ENCODE data around the gene ZNF341. TPM values are rescaled to one million over a fixed set of nuclear protein-coding genes. Genes with fewer than 3 reads are reported as not detected.

The ZNF341 gene
- total RNA-seq, 1 donor from 2014 or later: 3.4 TPM

- no peak for TF ChIP-seq CTCF (IDR thresholded peaks at IDR 0.05)
- no peak for DNase-seq (ENCODE audit: extremely low spot score, unreplicated experiment)
- no peaks in the 10 kb centered on the region for H3K27me3 Mint-ChIP-seq (ENCODE audit: unreplicated experiment)
- peaks cover 15% of the 10 kb centered on the region for H3K4me1 Mint-ChIP-seq (ENCODE audit: unreplicated experiment)
- H3K9me3 Mint-ChIP-seq (ENCODE audit: unreplicated experiment): no peaks in the 10 kb centered on the region
- H3K4me3 Mint-ChIP-seq (ENCODE audit: unreplicated experiment): no peak overlapping the region
- H3K27ac Mint-ChIP-seq (ENCODE audit: unreplicated experiment): no peak overlapping the region
- no peaks in the 10 kb centered on the region for H3K36me3 Mint-ChIP-seq (ENCODE audit: unreplicated experiment)
These were observed 88.6 kb downstream of the ZNF341 start for GRCh38 chr20:33820362-33820761.

- peaks cover 19% of the 10 kb centered on the region for H3K4me1 Mint-ChIP-seq (ENCODE audit: unreplicated experiment)
These were observed 89.6 kb downstream of the ZNF341 start for GRCh38 chr20:33821270-33821836.

GRCh38 chr20:33822423-33822822 lies 90.6 kb downstream of the ZNF341 start:
- H3K27me3 Mint-ChIP-seq (ENCODE audit: unreplicated experiment): no peaks in the 10 kb centered on the region
- no peaks in the 10 kb centered on the region for H3K9me3 Mint-ChIP-seq (ENCODE audit: unreplicated experiment)
- no peak for TF ChIP-seq CTCF (IDR thresholded peaks at IDR 0.05)
- H3K36me3 Mint-ChIP-seq (ENCODE audit: unreplicated experiment): no peaks in the 10 kb centered on the region
- peaks cover 23% of the 10 kb centered on the region for H3K4me1 Mint-ChIP-seq (ENCODE audit: unreplicated experiment)
- H3K4me3 Mint-ChIP-seq (ENCODE audit: unreplicated experiment): no peak overlapping the region
- H3K27ac Mint-ChIP-seq (ENCODE audit: unreplicated experiment): no peak overlapping the region
- no peak for DNase-seq (ENCODE audit: extremely low spot score, unreplicated experiment)

More at GRCh38 chr20:33821270-33821836, 89.6 kb downstream of the ZNF341 start:
- no peak for DNase-seq (ENCODE audit: extremely low spot score, unreplicated experiment)
- Mint-ChIP-seq H3K36me3 (ENCODE audit: unreplicated experiment) (no peaks in the 10 kb centered on the region), H3K27me3 (ENCODE audit: unreplicated experiment) (no peaks in the 10 kb centered on the region), H3K27ac (ENCODE audit: unreplicated experiment) (no peak overlapping the region), H3K9me3 (ENCODE audit: unreplicated experiment) (no peaks in the 10 kb centered on the region), H3K4me3 (ENCODE audit: unreplicated experiment) (no peak overlapping the region)
- TF ChIP-seq CTCF (IDR thresholded peaks at IDR 0.05): no peak

GRCh38 chr20:33822991-33823390 lies 91.2 kb downstream of the ZNF341 start:
- H3K4me3 Mint-ChIP-seq (ENCODE audit: unreplicated experiment): no peak overlapping the region
- peaks cover 27% of the 10 kb centered on the region for H3K4me1 Mint-ChIP-seq (ENCODE audit: unreplicated experiment)
- no peak for DNase-seq (ENCODE audit: extremely low spot score, unreplicated experiment)
- no peak overlapping the region for H3K27ac Mint-ChIP-seq (ENCODE audit: unreplicated experiment)
- no peak for TF ChIP-seq CTCF (IDR thresholded peaks at IDR 0.05)
- no peaks in the 10 kb centered on the region for H3K9me3 Mint-ChIP-seq (ENCODE audit: unreplicated experiment)
- H3K27me3 Mint-ChIP-seq (ENCODE audit: unreplicated experiment): no peaks in the 10 kb centered on the region
- H3K36me3 Mint-ChIP-seq (ENCODE audit: unreplicated experiment): no peaks in the 10 kb centered on the region

- Mint-ChIP-seq H3K36me3 (ENCODE audit: unreplicated experiment) (no peaks in the 10 kb centered on the region), H3K4me3 (ENCODE audit: unreplicated experiment) (no peak overlapping the region), H3K9me3 (ENCODE audit: unreplicated experiment) (no peaks in the 10 kb centered on the region), H3K27ac (ENCODE audit: unreplicated experiment) (no peak overlapping the region), H3K27me3 (ENCODE audit: unreplicated experiment) (no peaks in the 10 kb centered on the region), H3K4me1 (ENCODE audit: unreplicated experiment) (peaks cover 41% of the 10 kb centered on the region)
- no peak for DNase-seq (ENCODE audit: extremely low spot score, unreplicated experiment)
- no peak for TF ChIP-seq CTCF (IDR thresholded peaks at IDR 0.05)
These were observed 93.1 kb downstream of the ZNF341 start for GRCh38 chr20:33824852-33825251.

All from osteocyte (in vitro differentiated cells).